ENCODE data around the gene MFSD2B.
"Not testable (repeated sequence)": the region's sequence is repeated elsewhere in the genome, so short reads cannot be mapped to it uniquely, and the experiment has no call there.

MFSD2B gene

GRCh38 chr2:24020244-24020643, 10.4 kb downstream of the MFSD2B start:
- DNase-seq: no peak

GRCh38 chr2:24021122-24021998, 11.5 kb downstream of the MFSD2B start:
- no peak for DNase-seq

- DNase-seq: no peak
These were observed 12.6 kb downstream of the MFSD2B start for GRCh38 chr2:24022324-24022974.

- DNase-seq: no peak
These were observed 13.2 kb downstream of the MFSD2B start for GRCh38 chr2:24022975-24023575.

GRCh38 chr2:24024018-24024417, 14.1 kb downstream of the MFSD2B start:
- no peak for DNase-seq

GRCh38 chr2:24024996-24025663, 15.2 kb downstream of the MFSD2B start:
- no peak for DNase-seq

GRCh38 chr2:24026233-24026632, 16.3 kb downstream of the MFSD2B start:
- no peak for DNase-seq

GRCh38 chr2:24038786-24039499, 29.1 kb downstream of the MFSD2B start:
- DNase-seq: no peak

- DNase-seq: no peak
These were observed 30.6 kb downstream of the MFSD2B start for GRCh38 chr2:24040511-24040910.

- not testable (repeated sequence) for DNase-seq
These were observed 33.2 kb downstream of the MFSD2B start for GRCh38 chr2:24043133-24043532.

- DNase-seq: no peak
These were observed 35.9 kb downstream of the MFSD2B start for GRCh38 chr2:24045511-24046508.

GRCh38 chr2:24046599-24046929, 36.7 kb downstream of the MFSD2B start:
- DNase-seq: no peak

- DNase-seq: peak; percentile 97
These were observed 37.2 kb downstream of the MFSD2B start, which contains the start of gene WDCP for GRCh38 chr2:24046930-24047702. WDCP (minus strand) TSS chr2:24047391; CDS start chr2:24039494, 7,897 bp downstream.

- no peak for DNase-seq
These were observed 37.8 kb downstream of the MFSD2B start for GRCh38 chr2:24047703-24048033.

GRCh38 chr2:24048769-24049484, 39.0 kb downstream of the MFSD2B start:
- no peak for DNase-seq

GRCh38 chr2:24049485-24050021, 39.7 kb downstream of the MFSD2B start, which contains the start of gene FKBP1B:
FKBP1B (plus strand) TSS chr2:24049741; CDS start chr2:24049850, 109 bp downstream.
- DNase-seq: no peak

GRCh38 chr2:24050041-24050979, 40.4 kb downstream of the MFSD2B start:
- DNase-seq: no peak

- no peak for DNase-seq
These were observed 41.9 kb downstream of the MFSD2B start for GRCh38 chr2:24051833-24052232.

Measured in RPMI8226 (cell line).